Activated naive CD8-positive, alpha-beta T cell treated with anti-CD3 and anti-CD28 coated beads, Interleukin-2, amount 10 ng/mL, durations not matched to agents 7 days and 5 days (primary cell): ENCODE results near the gene PRPF40B. TPM values are rescaled to one million over a fixed set of nuclear protein-coding genes. Genes with fewer than 3 reads are reported as not detected.
A peak's percentile ranks its signal among the peaks of the same experiment; 100 is the strongest.

Source experiments
- ATAC-seq: fragments of 150-1000 bp; cut with Tn5 transposase; one replicate; pipeline ENCODE4 v1.10.0; 2021; ENCODE audit warnings: low read depth, moderate library complexity
- POLR2A ChIA-PET: fragments of 350-600 bp; sonication (Branson Sonifier 250); formaldehyde crosslinking; loops from one replicate; lab custom pipeline; 2021; ENCODE audit warnings: antibody characterized with exemption; lab: Charles Lee
- DNase-seq: peaks from one replicate; pipeline ENCODE4 v3.0.0; 2021
- H3K27ac Mint-ChIP-seq: one replicate; pipeline ENCODE4 v1.8.0; 2022; ENCODE audit warnings: mild to moderate bottlenecking, mixed read lengths
- H3K27me3 Mint-ChIP-seq: one replicate; pipeline ENCODE4 v1.8.0; 2022; ENCODE audit warnings: mild to moderate bottlenecking, moderate library complexity, mixed read lengths
- H3K36me3 Mint-ChIP-seq: one replicate; pipeline ENCODE4 v1.8.0; 2021; ENCODE audit warnings: mild to moderate bottlenecking, mixed read lengths
- H3K4me1 Mint-ChIP-seq: one replicate; pipeline ENCODE4 v1.8.0; 2021; ENCODE audit warnings: mixed read lengths
- H3K4me3 Mint-ChIP-seq: one replicate; pipeline ENCODE4 v1.8.0; 2022; ENCODE audit warnings: mild to moderate bottlenecking, moderate library complexity, mixed read lengths
- H3K9me3 Mint-ChIP-seq: one replicate; pipeline ENCODE4 v1.8.0; 2021; ENCODE audit warnings: mixed read lengths
- total RNA-seq, 2 experiments: library from RNA; stranded (reverse); gene quantifications; one replicate each; pipeline ENCODE4 v1.2.3, GENCODE V29; 2021

PRPF40B gene
- total RNA-seq, 2 experiments from 2014 or later = 16.5 to 18.0 TPM

- Mint-ChIP-seq H3K36me3 (peaks cover 3% of the 10 kb centered on the region), H3K27me3 (no peaks in the 10 kb centered on the region), H3K4me3 (no peak overlapping the region), H3K9me3 (no peaks in the 10 kb centered on the region), H3K27ac (peak overlapping the region; percentile 20), H3K4me1 (peaks cover 17% of the 10 kb centered on the region)
- POLR2A ChIA-PET = interaction anchor here (0.6 to 1.4 kb wide), 5 partner anchors 8 to 107 kb away, joined by 3 to 5 read pairs (median 3); partner anchors contain the start of genes FMNL3 and TMBIM6
- DNase-seq (no peak), ATAC-seq (no peak)
Observed at GRCh38 chr12:49633703-49634345, 10.5 kb downstream of the PRPF40B start.

GRCh38 chr12:49635036-49635435 lies 11.7 kb downstream of the PRPF40B start:
- H3K4me3 Mint-ChIP-seq = no peak overlapping the region
- no peak overlapping the region for H3K27ac Mint-ChIP-seq
- no peak for DNase-seq
- no peak for ATAC-seq
- POLR2A ChIA-PET = interaction anchor here (0.6 kb wide), 1 partner anchor 148 kb away, joined by 3 read pairs; no protein-coding TSS in a partner anchor
- H3K36me3 Mint-ChIP-seq = peaks cover 3% of the 10 kb centered on the region
- no peaks in the 10 kb centered on the region for H3K27me3 Mint-ChIP-seq
- H3K4me1 Mint-ChIP-seq = peaks cover 19% of the 10 kb centered on the region
- no peaks in the 10 kb centered on the region for H3K9me3 Mint-ChIP-seq

DNA sequence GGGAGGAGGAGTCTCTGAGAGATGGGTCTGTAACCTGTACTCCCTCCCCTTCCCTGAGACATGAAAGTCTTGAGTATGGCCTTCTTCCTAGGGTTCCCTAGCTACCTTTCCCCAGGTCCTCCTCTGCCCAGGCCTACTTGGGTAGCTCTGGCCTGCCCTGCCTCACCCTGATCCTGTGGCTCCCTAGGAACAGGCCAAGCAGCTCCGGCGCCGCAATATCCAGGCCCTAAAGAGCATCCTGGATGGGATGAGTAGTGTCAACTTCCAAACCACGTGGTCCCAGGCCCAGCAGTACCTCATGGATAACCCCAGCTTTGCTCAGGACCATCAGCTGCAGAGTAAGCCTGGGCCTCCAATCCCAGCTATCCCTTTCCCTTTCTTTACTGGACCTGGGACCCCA lies 12.3 kb downstream of the PRPF40B start:
- Mint-ChIP-seq H3K36me3 (peaks cover 6% of the 10 kb centered on the region), H3K4me1 (peaks cover 19% of the 10 kb centered on the region), H3K4me3 (no peak overlapping the region), H3K9me3 (no peaks in the 10 kb centered on the region), H3K27me3 (no peaks in the 10 kb centered on the region), H3K27ac (no peak overlapping the region)
- ATAC-seq = no peak
- no peak for DNase-seq
- POLR2A ChIA-PET = interaction anchor here (0.6 to 1.5 kb wide), 2 partner anchors 106 to 148 kb away, joined by 3 to 10 read pairs; partner anchors contain the start of gene TMBIM6

GRCh38 chr12:49636574-49636973 lies 13.2 kb downstream of the PRPF40B start:
- no peak for DNase-seq
- no peaks in the 10 kb centered on the region for H3K9me3 Mint-ChIP-seq
- no peak overlapping the region for H3K4me3 Mint-ChIP-seq
- H3K36me3 Mint-ChIP-seq = peaks cover 7% of the 10 kb centered on the region
- no peaks in the 10 kb centered on the region for H3K27me3 Mint-ChIP-seq
- no peak for ATAC-seq
- peaks cover 19% of the 10 kb centered on the region for H3K4me1 Mint-ChIP-seq
- POLR2A ChIA-PET = interaction anchor here (0.8 to 1.5 kb wide), 3 partner anchors 13 to 105 kb away, joined by 3 to 10 read pairs (median 3); partner anchors contain the start of gene TMBIM6
- H3K27ac Mint-ChIP-seq = no peak overlapping the region

GRCh38 chr12:49636979-49637755 lies 13.8 kb downstream of the PRPF40B start:
- Mint-ChIP-seq H3K4me3 (no peak overlapping the region), H3K27ac (peak overlapping the region; percentile 42), H3K9me3 (no peaks in the 10 kb centered on the region), H3K36me3 (peaks cover 7% of the 10 kb centered on the region), H3K27me3 (no peaks in the 10 kb centered on the region), H3K4me1 (peaks cover 19% of the 10 kb centered on the region)
- peak; percentile 90 for ATAC-seq
- POLR2A ChIA-PET = interaction anchor here (0.8 to 1.9 kb wide), 5 partner anchors 13 to 104 kb away, joined by 3 to 10 read pairs (median 5); partner anchors contain the start of genes PRPF40B and TMBIM6
- no peak for DNase-seq

- no peak overlapping the region for H3K4me3 Mint-ChIP-seq
- H3K36me3 Mint-ChIP-seq = peaks cover 10% of the 10 kb centered on the region
- POLR2A ChIA-PET = interaction anchor here (1.2 kb wide), 1 partner anchor 9 kb away, joined by 3 read pairs; no protein-coding TSS in a partner anchor
- no peak overlapping the region for H3K27ac Mint-ChIP-seq
- no peaks in the 10 kb centered on the region for H3K9me3 Mint-ChIP-seq
- DNase-seq (no peak), ATAC-seq (no peak)
- no peaks in the 10 kb centered on the region for H3K27me3 Mint-ChIP-seq
- peaks cover 21% of the 10 kb centered on the region for H3K4me1 Mint-ChIP-seq
Observed at GRCh38 chr12:49641748-49642369, 18.5 kb downstream of the PRPF40B start.

DNA sequence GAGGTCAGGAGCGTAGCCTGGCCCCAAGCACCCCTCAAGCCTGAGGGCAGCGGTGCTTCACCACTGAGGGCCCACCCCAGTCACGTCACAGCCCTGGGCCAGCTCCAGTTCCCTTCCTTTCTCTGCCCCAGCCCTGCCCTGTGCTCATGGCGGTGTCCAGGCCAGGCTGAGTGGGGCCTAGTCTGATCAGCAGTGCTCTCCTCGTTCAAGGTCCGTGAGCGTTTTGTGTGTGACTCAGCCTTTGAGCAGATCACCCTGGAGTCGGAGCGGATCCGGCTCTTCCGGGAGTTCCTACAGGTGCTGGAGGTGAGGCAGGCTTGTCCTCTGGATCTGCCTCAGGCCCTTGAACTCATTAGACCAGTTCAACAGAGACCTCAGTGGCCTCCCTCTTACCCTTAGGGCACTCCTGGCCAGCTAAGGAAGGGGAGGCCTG lies 19.0 kb downstream of the PRPF40B start:
- DNase-seq (no peak), ATAC-seq (no peak)
- no peaks in the 10 kb centered on the region for H3K9me3 Mint-ChIP-seq
- POLR2A ChIA-PET = no interaction called here
- H3K4me1 Mint-ChIP-seq = peaks cover 16% of the 10 kb centered on the region
- H3K27me3 Mint-ChIP-seq = no peaks in the 10 kb centered on the region
- peaks cover 10% of the 10 kb centered on the region for H3K36me3 Mint-ChIP-seq
- no peak overlapping the region for H3K27ac Mint-ChIP-seq
- H3K4me3 Mint-ChIP-seq = no peak overlapping the region

GRCh38 chr12:49643135-49643534 lies 19.8 kb downstream of the PRPF40B start:
- POLR2A ChIA-PET = interaction anchor here (0.6 to 1.7 kb wide), 3 partner anchors 28 to 61 kb away, joined by 3 to 6 read pairs (median 6); no protein-coding TSS in a partner anchor
- Mint-ChIP-seq H3K9me3 (no peaks in the 10 kb centered on the region), H3K27me3 (no peaks in the 10 kb centered on the region), H3K27ac (no peak overlapping the region), H3K4me3 (no peak overlapping the region), H3K36me3 (peaks cover 12% of the 10 kb centered on the region), H3K4me1 (peaks cover 22% of the 10 kb centered on the region)
- DNase-seq = no peak
- no peak for ATAC-seq

- DNase-seq (no peak), ATAC-seq (peak; percentile 5)
- H3K4me1 Mint-ChIP-seq = peaks cover 30% of the 10 kb centered on the region
- no peak overlapping the region for H3K4me3 Mint-ChIP-seq
- POLR2A ChIA-PET = interaction anchor here (0.7 to 2.2 kb wide), 5 partner anchors 19 to 98 kb away, joined by 3 to 19 read pairs (median 6); partner anchors contain the start of genes FMNL3 and TMBIM6
- H3K27ac Mint-ChIP-seq = peak overlapping the region; percentile 87
- H3K36me3 Mint-ChIP-seq = peaks cover 18% of the 10 kb centered on the region
- no peaks in the 10 kb centered on the region for H3K9me3 Mint-ChIP-seq
- no peaks in the 10 kb centered on the region for H3K27me3 Mint-ChIP-seq
Observed at GRCh38 chr12:49643961-49644619, 20.7 kb downstream of the PRPF40B start.

GRCh38 chr12:49644620-49644994 lies 21.2 kb downstream of the PRPF40B start:
- H3K9me3 Mint-ChIP-seq = no peaks in the 10 kb centered on the region
- DNase-seq (peak; percentile 83), ATAC-seq (peak; percentile 92)
- peaks cover 26% of the 10 kb centered on the region for H3K4me1 Mint-ChIP-seq
- peaks cover 20% of the 10 kb centered on the region for H3K36me3 Mint-ChIP-seq
- no peaks in the 10 kb centered on the region for H3K27me3 Mint-ChIP-seq
- peak overlapping the region; percentile 26 for H3K4me3 Mint-ChIP-seq
- POLR2A ChIA-PET = interaction anchor here (0.6 to 2.2 kb wide), 8 partner anchors 9 to 1594 kb away, joined by 3 to 19 read pairs (median 5); partner anchors contain the start of genes FMNL3 and TMBIM6
- H3K27ac Mint-ChIP-seq = peak overlapping the region; percentile 87

- DNase-seq (no peak), ATAC-seq (no peak)
- peak overlapping the region; percentile 87 for H3K27ac Mint-ChIP-seq
- no peaks in the 10 kb centered on the region for H3K9me3 Mint-ChIP-seq
- no peak overlapping the region for H3K4me3 Mint-ChIP-seq
- H3K27me3 Mint-ChIP-seq = no peaks in the 10 kb centered on the region
- peaks cover 29% of the 10 kb centered on the region for H3K4me1 Mint-ChIP-seq
- POLR2A ChIA-PET = interaction anchor here (0.6 to 2.2 kb wide), 11 partner anchors 8 to 1593 kb away, joined by 3 to 19 read pairs (median 3); partner anchors contain the start of genes BCDIN3D, FMNL3 and TMBIM6
- H3K36me3 Mint-ChIP-seq = peaks cover 24% of the 10 kb centered on the region
Observed at GRCh38 chr12:49645146-49646039, 22.0 kb downstream of the PRPF40B start.
